Mesenteric fat pad (tissue), 1 donor: Measurements from ENCODE around the gene CYTH1. TPM values are rescaled to one million over a fixed set of nuclear protein-coding genes. Genes with fewer than 3 reads are reported as not detected.

Source experiments
- DNase-seq: peaks from one replicate; pipeline ENCODE4 v3.0.0-alpha.2; 2020; ENCODE audit warnings: low spot score
- total RNA-seq: library from RNA; stranded (reverse); fragmentation: NEBNext Ultra II Directional; extraction: Animal tissue kit (Norgen Biotek cat#: 25700); gene quantifications from one replicate; pipeline ENCODE4 v1.2.1, GENCODE V29; 2021
- donor health status: DM: yes; HTN: yes; CAD: no.

CYTH1 gene
- total RNA-seq, 1 donor from 2014 or later = 54.9 TPM

GRCh38 chr17:78718575-78719208 lies 63.4 kb downstream of the CYTH1 start:
- DNase-seq = no peak

- no peak for DNase-seq
These were observed 64.6 kb downstream of the CYTH1 start for GRCh38 chr17:78717431-78717980.

GRCh38 chr17:78716814-78717393 lies 65.2 kb downstream of the CYTH1 start:
- no peak for DNase-seq

- no peak for DNase-seq
These were observed 65.8 kb downstream of the CYTH1 start for GRCh38 chr17:78716292-78716691.

GRCh38 chr17:78715876-78716275 lies 66.2 kb downstream of the CYTH1 start:
- no peak for DNase-seq

GRCh38 chr17:78715000-78715771 lies 66.9 kb downstream of the CYTH1 start:
- no peak for DNase-seq

GRCh38 chr17:78714534-78714933 lies 67.5 kb downstream of the CYTH1 start:
- no peak for DNase-seq

- DNase-seq = no peak
These were observed 70.0 kb downstream of the CYTH1 start for GRCh38 chr17:78712043-78712442.

- no peak for DNase-seq
These were observed 71.5 kb downstream of the CYTH1 start for GRCh38 chr17:78710607-78711006.

- no peak for DNase-seq
These were observed 72.3 kb downstream of the CYTH1 start for GRCh38 chr17:78709751-78710181.

GRCh38 chr17:78709119-78709681 lies 72.9 kb downstream of the CYTH1 start:
- no peak for DNase-seq

GRCh38 chr17:78708510-78708973 lies 73.5 kb downstream of the CYTH1 start:
- DNase-seq = no peak

GRCh38 chr17:78707923-78708322 lies 74.2 kb downstream of the CYTH1 start:
- no peak for DNase-seq

- no peak for DNase-seq
These were observed 75.1 kb downstream of the CYTH1 start for GRCh38 chr17:78707016-78707415.

GRCh38 chr17:78706271-78706915 lies 75.7 kb downstream of the CYTH1 start:
- DNase-seq = no peak

GRCh38 chr17:78705071-78705470 lies 77.0 kb downstream of the CYTH1 start:
- no peak for DNase-seq

- no peak for DNase-seq
These were observed 77.5 kb downstream of the CYTH1 start for GRCh38 chr17:78704594-78704993.

GRCh38 chr17:78697554-78698343 lies 84.3 kb downstream of the CYTH1 start:
- no peak for DNase-seq

GRCh38 chr17:78697122-78697521 lies 85.0 kb downstream of the CYTH1 start:
- no peak for DNase-seq
